PC-3 (cell line): Measurements from ENCODE around the gene PDZD7. TPM values are rescaled to one million over a fixed set of nuclear protein-coding genes. Genes with fewer than 3 reads are reported as not detected.

Experiments
- ATAC-seq: fragments of 200-7000 bp; cut with Tn5 transposase; 2 replicates; pipeline ENCODE4 v1.9.1; 2020; ENCODE audit warnings: mild to moderate bottlenecking, moderate library complexity
- BruUV-seq: library from RNA; stranded (reverse); fragments of 400-500 nt; replicated peaks from 2 replicates; lab custom pipeline; 2021; lab: Mats Ljungman, UMichigan
- CTCF ChIA-PET: fragments of 300-600 bp; sonication (Branson Sonifier 250); formaldehyde crosslinking; loops from one replicate; lab custom pipeline; 2022; ENCODE audit warnings: antibody characterized with exemption; lab: Charles Lee
- POLR2A ChIA-PET: fragments of 300-600 bp; sonication (Branson Sonifier 250); formaldehyde crosslinking; loops from one replicate; lab custom pipeline; 2022; ENCODE audit warnings: antibody characterized with exemption; ENCODE audit not compliant: unreplicated experiment; lab: Charles Lee
- DNase-seq: peaks from one replicate; pipeline ENCODE4 v3.0.0-alpha.2; 2015
- H2AFZ ChIP-seq: fragments of 300-600 bp; sonication (generic); 2 replicates; pipeline ENCODE4 v1.6.0; 2016; ENCODE audit warnings: antibody characterized with exemption, low read length
- H3F3A ChIP-seq: fragments of 300-600 bp; sonication (generic); one replicate; pipeline ENCODE4 v1.6.0; 2017; ENCODE audit warnings: antibody characterized with exemption, low read length, control low read depth, mild to moderate bottlenecking; ENCODE audit not compliant: unreplicated experiment
- H3K27ac ChIP-seq: fragments of 300-600 bp; sonication (generic); 2 replicates; pipeline ENCODE4 v1.5.1; 2016; ENCODE audit warnings: mild to moderate bottlenecking, low read length
- H3K27me3 ChIP-seq: fragments of 300-600 bp; sonication (generic); 2 replicates; pipeline ENCODE4 v1.6.1; 2016; ENCODE audit warnings: low read length, mixed read lengths
- H3K36me3 ChIP-seq: fragments of 300-600 bp; sonication (generic); 2 replicates; pipeline ENCODE4 v1.6.1; 2016; ENCODE audit warnings: low read depth, mixed run types, low read length, mixed read lengths
- H3K4me1 ChIP-seq: fragments of 300-600 bp; sonication (generic); 2 replicates; pipeline ENCODE4 v1.5.1; 2016; ENCODE audit warnings: low read length; ENCODE audit not compliant: insufficient read depth
- H3K4me2 ChIP-seq: fragments of 300-600 bp; sonication (generic); 2 replicates; pipeline ENCODE4 v1.6.0; 2016; ENCODE audit warnings: low read length
- H3K4me3 ChIP-seq: fragments of 300-600 bp; sonication (generic); 2 replicates; pipeline ENCODE4 v1.5.1; 2016; ENCODE audit warnings: mild to moderate bottlenecking, low read length, mixed read lengths
- H3K79me2 ChIP-seq: fragments of 300-600 bp; sonication (generic); 2 replicates; pipeline ENCODE4 v1.6.1; 2017; ENCODE audit warnings: low read length, mixed read lengths
- H3K9ac ChIP-seq: fragments of 300-600 bp; sonication (generic); 2 replicates; pipeline ENCODE4 v1.6.0; 2016; ENCODE audit warnings: mild to moderate bottlenecking, low read length
- H3K9me2 ChIP-seq: fragments of 300-600 bp; sonication (generic); replicated peaks from 2 replicates; pipeline ENCODE4 v1.6.1; 2016; ENCODE audit warnings: mixed run types, low read length, mixed read lengths
- H3K9me3 ChIP-seq: fragments of 300-600 bp; sonication (generic); 2 replicates; pipeline ENCODE4 v1.6.1; 2016; ENCODE audit warnings: low read length, mixed read lengths
- H4K20me1 ChIP-seq: fragments of 300-600 bp; sonication (generic); 2 replicates; pipeline ENCODE4 v1.6.1; 2016; ENCODE audit warnings: low read length, mixed read lengths
- CTCF ChIP-seq: fragments of 300-600 bp; sonication (generic); conservative IDR thresholded peaks from 2 replicates; pipeline ENCODE4 v1.5.1; 2017; ENCODE audit warnings: antibody characterized with exemption, low read depth, mild to moderate bottlenecking, low read length
- EZH2 ChIP-seq: fragments of 300-600 bp; sonication (generic); IDR thresholded peaks from one replicate; pipeline ENCODE4 v1.6.1; 2017; ENCODE audit warnings: antibody characterized with exemption, mild to moderate bottlenecking, low read length; ENCODE audit not compliant: unreplicated experiment
- EZH2phosphoT487 ChIP-seq: fragments of 300-600 bp; sonication (generic); IDR thresholded peaks from 2 replicates; pipeline ENCODE4 v1.6.1; 2018; ENCODE audit warnings: mild to moderate bottlenecking, antibody characterized with exemption, low read length, borderline replicate concordance
- intact Hi-C: fragments of 100-400 bp; cut with micrococcal nuclease; formaldehyde crosslinking; loops from 2 replicates; pipeline ENCODE4 v1.9.0; 2023
- total RNA-seq: library from RNA; depleted of rRNA; stranded (reverse); fragments of >200 nt; gene quantifications from 2 replicates; pipeline ENCODE4 v1.2.3, GENCODE V29; 2014

PDZD7 gene
- total RNA-seq, 1 experiment from 2014 or later, result 2.8 TPM

- peak overlapping the region; percentile 95 for H3K9ac ChIP-seq
- CTCF ChIA-PET, result interaction anchor here (0.7 to 1.5 kb wide), 3 partner anchors 14 to 56 kb away, joined by 4 to 16 read pairs (median 15); no protein-coding TSS in a partner anchor
- peaks cover 36% of the 10 kb centered on the region for H3K4me1 ChIP-seq
- H3K27me3 ChIP-seq, result no peaks in the 10 kb centered on the region
- H3K9me3 ChIP-seq, result no peaks in the 10 kb centered on the region
- peak; percentile 47 for ATAC-seq
- H3F3A ChIP-seq, result no peaks in the 10 kb centered on the region
- H2AFZ ChIP-seq, result peak overlapping the region; percentile 91
- intact Hi-C loops, result loop anchor here (1.0 kb wide), 1 partner anchor 16 kb away; no protein-coding TSS in a partner anchor
- POLR2A ChIA-PET, result no interaction called here
- H3K79me2 ChIP-seq, result peaks cover 38% of the 10 kb centered on the region
- H3K4me2 ChIP-seq, result peak overlapping the region; percentile 99
- H4K20me1 ChIP-seq, result no peaks in the 10 kb centered on the region
- no peaks in the 10 kb centered on the region; the same call in 1 of the 2 replicates for H3K36me3 ChIP-seq
- peak; percentile 78 for TF ChIP-seq CTCF
- no peak for TF ChIP-seq EZH2phosphoT487
- H3K9me2 ChIP-seq, result no peaks in the 10 kb centered on the region
- peak; percentile 75 for DNase-seq
- BruUV-seq, result no TSS peak
- peak overlapping the region; percentile 88 for H3K4me3 ChIP-seq
- peak overlapping the region; percentile 76 for H3K27ac ChIP-seq
Measured at GRCh38 chr10:100997360-100998182, 33.4 kb downstream of the PDZD7 start.

GRCh38 chr10:100996678-100997359, 34.1 kb downstream of the PDZD7 start:
- TF ChIP-seq CTCF, result no peak
- no peak for TF ChIP-seq EZH2
- TF ChIP-seq EZH2phosphoT487, result no peak
- ChIA-PET CTCF (interaction anchor here (0.6 kb wide), 1 partner anchor 242 kb away, joined by 4 read pairs; no protein-coding TSS in a partner anchor), POLR2A (no interaction called here)
- Histone ChIP-seq H3F3A (no peaks in the 10 kb centered on the region), H3K9ac (peak overlapping the region; percentile 95), H3K4me1 (peaks cover 35% of the 10 kb centered on the region), H3K27me3 (no peaks in the 10 kb centered on the region), H3K9me2 (no peaks in the 10 kb centered on the region), H3K79me2 (peaks cover 33% of the 10 kb centered on the region), H3K36me3 (no peaks in the 10 kb centered on the region; the same call in 1 of the 2 replicates), H3K27ac (peak overlapping the region; percentile 76), H3K4me2 (peak overlapping the region; percentile 99), H2AFZ (peak overlapping the region; percentile 91), H4K20me1 (no peaks in the 10 kb centered on the region), H3K9me3 (no peaks in the 10 kb centered on the region), H3K4me3 (peak overlapping the region; percentile 88)
- DNase-seq, result peak; percentile 28
- intact Hi-C loops, result no loop called here
- BruUV-seq, result no TSS peak
- peak; percentile 11 for ATAC-seq
